Fibroblast of skin of left quadriceps (primary cell): ENCODE results near the gene ATP2C1.
"Not testable (repeated sequence)": the region's sequence is repeated elsewhere in the genome, so short reads cannot be mapped to it uniquely, and the experiment has no call there.

Experiments
- DNase-seq, 2 experiments: peaks; one replicate each; pipeline ENCODE4 v3.0.0-alpha.2; 2013; ENCODE audit warnings: low read depth in 2 of 2

ATP2C1 gene

DNA sequence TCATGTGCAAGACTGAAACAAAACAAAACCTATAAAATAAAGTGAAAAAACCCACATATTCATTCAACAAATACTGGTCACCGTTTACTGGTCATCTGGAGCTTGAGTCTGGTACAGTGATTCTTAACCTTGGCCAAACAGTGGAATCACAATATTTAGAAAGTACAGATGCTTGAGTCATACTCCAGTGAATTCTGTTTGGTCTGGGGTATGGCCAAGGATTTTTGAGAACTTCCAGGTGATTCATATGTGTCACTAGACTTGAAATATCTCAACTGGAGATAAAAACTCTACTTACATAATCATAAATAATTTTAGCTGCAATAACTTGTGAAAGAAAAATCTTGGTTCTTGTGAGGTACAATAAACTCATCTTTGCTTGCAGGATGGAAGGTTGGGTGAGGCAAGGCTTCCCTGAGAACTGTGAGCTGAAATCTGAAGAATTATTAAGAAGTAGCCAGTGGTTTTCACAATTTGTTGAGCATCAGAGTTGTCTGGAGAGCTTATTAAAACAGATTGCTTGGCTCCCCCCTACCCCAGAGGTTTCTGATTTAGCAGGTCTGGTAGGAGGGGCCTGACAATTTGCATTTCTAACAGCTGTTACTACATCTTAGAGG is 142.4 kb downstream of the ATP2C1 start:
- DNase-seq: peak in 1 of 2 experiments; percentile 25

DNA sequence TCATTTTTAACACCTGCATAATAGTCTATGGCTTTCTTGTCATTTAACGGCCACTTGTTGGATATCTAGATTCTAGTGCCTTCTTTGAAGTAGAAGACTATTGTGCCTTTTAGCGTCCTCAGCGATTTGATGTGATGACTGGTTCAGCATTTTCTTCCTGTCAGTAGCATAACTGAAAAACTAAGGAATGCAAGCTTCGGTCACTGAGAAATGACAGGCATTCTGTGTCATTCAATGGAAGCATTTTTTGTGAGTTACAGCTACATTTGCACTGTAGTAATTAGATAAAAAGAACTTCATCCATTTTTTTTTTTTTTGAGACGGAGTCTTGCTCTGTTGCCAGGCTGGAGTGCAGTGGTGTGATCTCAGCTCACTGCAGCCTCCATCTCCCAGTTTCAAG is 143.1 kb downstream of the ATP2C1 start:
- DNase-seq: no peak

DNA sequence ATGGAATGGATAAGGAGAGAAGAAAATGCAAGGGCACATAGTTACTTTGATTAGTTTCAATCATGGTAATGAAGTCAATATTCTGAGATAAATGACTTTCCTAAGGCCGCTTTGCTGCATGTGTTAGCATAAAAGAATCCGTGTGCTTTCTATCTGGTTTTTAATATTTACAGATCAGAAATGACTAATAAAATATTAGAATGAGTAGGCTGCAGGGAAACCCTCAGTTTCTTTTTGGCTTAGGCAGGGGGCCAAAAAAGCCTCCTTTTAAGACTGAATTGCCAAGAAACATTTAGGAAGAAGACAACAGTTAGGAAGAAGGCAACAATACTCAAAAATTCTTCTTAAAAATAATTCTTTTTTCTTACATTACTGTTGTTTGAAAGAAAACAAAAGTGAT is 144.4 kb downstream of the ATP2C1 start:
- no peak for DNase-seq

GRCh38 chr3:131042271-131042985 is 148.5 kb downstream of the ATP2C1 start:
- not testable (repeated sequence) for DNase-seq

- no peak for DNase-seq
Measured at GRCh38 chr3:131047582-131047981, 153.7 kb downstream of the ATP2C1 start.

DNA sequence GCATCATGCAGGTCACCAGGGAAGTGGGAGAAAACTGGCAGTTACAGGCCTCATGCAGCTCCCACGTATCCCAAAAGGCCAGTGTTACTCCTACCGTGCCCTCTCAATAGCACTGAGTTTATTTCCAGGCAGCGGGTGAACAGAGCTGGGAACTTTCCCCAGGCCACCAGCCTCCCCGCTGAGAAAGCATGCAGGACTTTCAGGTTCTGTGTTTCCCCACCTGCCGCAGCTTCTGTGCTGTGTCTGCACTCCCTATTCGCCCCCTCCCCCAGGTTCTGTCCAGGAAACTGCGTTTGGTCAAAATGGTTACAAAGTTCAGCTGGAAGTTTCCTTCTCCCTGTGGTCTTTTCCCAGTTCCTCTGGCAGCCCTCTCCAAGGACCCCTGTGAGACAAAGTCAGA is 154.1 kb downstream of the ATP2C1 start:
- DNase-seq: no peak

DNA sequence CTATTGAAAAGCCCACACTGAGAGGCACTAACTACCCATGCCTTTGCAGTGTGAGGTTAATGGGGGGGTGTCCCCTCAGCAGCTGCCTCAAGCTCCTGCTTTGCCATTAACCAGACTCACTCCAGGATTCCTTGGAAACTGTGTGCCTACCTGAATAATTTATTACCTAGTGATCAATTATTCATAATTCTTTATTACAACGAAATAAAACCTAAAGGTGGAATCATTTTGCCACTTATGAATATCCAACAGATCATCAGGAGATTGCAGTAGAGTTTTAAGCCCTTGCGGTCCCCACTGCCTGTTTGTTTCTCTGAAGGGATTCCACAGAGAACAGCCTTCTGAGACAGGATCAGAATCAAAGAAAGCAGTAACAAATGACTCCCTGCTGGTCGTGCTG is 156.1 kb downstream of the ATP2C1 start:
- DNase-seq: no peak

- no peak for DNase-seq
Measured at GRCh38 chr3:131053043-131053859, 159.4 kb downstream of the ATP2C1 start.
